Upper lobe of left lung (tissue), 6 donors: ENCODE measurements around the gene MAGT1. TPM values are rescaled to one million over a fixed set of nuclear protein-coding genes. Genes with fewer than 3 reads are reported as not detected.

ENCODE experiments used
- ATAC-seq, 2 donors: fragments of 200-7000 bp; cut with Tn5 transposase; one replicate each; pipeline ENCODE4 v1.9.1; 2022; ENCODE audit warnings: mild to moderate bottlenecking in 2 of 2, moderate library complexity in 2 of 2; ENCODE audit not compliant: low FRiP score in 2 of 2
- DNase-seq, 2 donors: peaks; one replicate each; pipeline ENCODE4 v3.0.0-alpha.2; 2019 to 2020
- H3K27ac ChIP-seq, 4 donors: fragments of 200-600 bp; sonication (generic); one replicate each; pipeline ENCODE4 v1.5.1; 2016 to 2019
- H3K27me3 ChIP-seq, 4 donors: fragments of 200-600 bp; sonication (generic); one replicate each; pipeline ENCODE4 v1.5.1; 2017 to 2019
- H3K36me3 ChIP-seq, 4 donors: fragments of 200-600 bp; sonication (generic); one replicate each; pipeline ENCODE4 v1.5.1; 2016 to 2019
- H3K4me1 ChIP-seq, 4 donors: fragments of 200-600 bp; sonication (generic); one replicate each; pipeline ENCODE4 v1.5.1; 2018 to 2019
- H3K4me3 ChIP-seq, 4 donors: fragments of 200-600 bp; sonication (generic); one replicate each; pipeline ENCODE4 v1.5.1; 2017 to 2019; ENCODE audit warnings: mild to moderate bottlenecking in 2 of 4, moderate library complexity in 1 of 4
- H3K9me3 ChIP-seq, 4 donors: fragments of 200-600 bp; sonication (generic); one replicate each; pipeline ENCODE4 v1.5.1; 2018 to 2019
- CTCF ChIP-seq, 6 experiments: fragments of 450-650 bp in 4 of 6; fragments of 200-600 bp in 2 of 6; sonication (generic) in 2 of 6; IDR thresholded peaks; one replicate each; pipeline ENCODE4 v1.5.1; 2016 to 2019; ENCODE audit warnings: antibody characterized with exemption in 6 of 6
- EP300 ChIP-seq, 4 donors: sonication (generic); formaldehyde crosslinking; IDR thresholded peaks; one replicate each; pipeline ENCODE4 v1.5.1; 2017; ENCODE audit warnings: antibody characterized with exemption in 4 of 4, control low read depth in 2 of 4
- POLR2A ChIP-seq, 4 donors: fragments of 450-650 bp; IDR thresholded peaks; one replicate each; pipeline ENCODE4 v1.5.1; 2016 to 2017; ENCODE audit warnings: antibody characterized with exemption in 4 of 4, mild to moderate bottlenecking in 2 of 4
- POLR2AphosphoS5 ChIP-seq, 2 donors: sonication (generic); formaldehyde crosslinking; IDR thresholded peaks; one replicate each; pipeline ENCODE4 v1.5.1; 2017; ENCODE audit warnings: antibody characterized with exemption in 2 of 2
- WGBS, 2 donors: methylation state at CpG; one replicate each; pipeline ENCODE4 v1.1.5; 2017 to 2018; 5-methylcytosine and 5-hydroxymethylcytosine counted together
- small RNA-seq, 4 donors: library from RNA; depleted of rRNA; stranded (forward); fragments of <200 nt; gene quantifications; one replicate each; pipeline ENCODE3, GENCODE V24; 2016
- total RNA-seq, 6 donors: library from RNA; depleted of rRNA in 4 of 6; stranded (reverse); fragments of >200 nt in 4 of 6; gene quantifications; one replicate each; pipeline versions ENCODE4 v1.1.0 to v1.2.1, GENCODE V29; 2016 to 2021
- donor health status: DM: no; HTN: no; CAD: no; lungs with moderate emphysema.
- donor health status: DM: no; HTN: yes; CAD: no; lungs with severe emphysema.

The MAGT1 gene
- total RNA-seq, 6 donors from 2014 or later = 26.2 to 68.2 (median 51.7) TPM

GRCh38 chrX:77779695-77780094 is 115.5 kb downstream of the MAGT1 start:
- Histone ChIP-seq H3K27me3 (no peaks in the 10 kb centered on the region), H3K4me1 (peaks cover 0 to 13% (median 2%) of the 10 kb centered on the region in 4 donors), H3K9me3 (no peaks in the 10 kb centered on the region), H3K27ac (no peak overlapping the region), H3K36me3 (no peaks in the 10 kb centered on the region), H3K4me3 (no peak overlapping the region)
- WGBS, 2 donors = 60 to 64% methylated on average over 3 of the region's 3 CpGs
- no peak for DNase-seq
- ATAC-seq = no peak
- TF ChIP-seq EP300 (IDR thresholded peaks at IDR 0.05) = no peak
- no peak for TF ChIP-seq POLR2A (IDR thresholded peaks at IDR 0.05)
- TF ChIP-seq CTCF (IDR thresholded peaks at IDR 0.05) = no peak
- no peak for TF ChIP-seq POLR2AphosphoS5 (IDR thresholded peaks at IDR 0.05)

- H3K27ac ChIP-seq = no peak overlapping the region
- DNase-seq = no peak
Observed at GRCh38 chrX:77776659-77777058, 118.6 kb downstream of the MAGT1 start.

More at GRCh38 chrX:77776659-77777058, 118.6 kb downstream of the MAGT1 start:
- 29 to 40% methylated on average over 2 of the region's 2 CpGs for WGBS, 2 donors
- Histone ChIP-seq H3K9me3 (no peaks in the 10 kb centered on the region), H3K36me3 (no peaks in the 10 kb centered on the region), H3K27me3 (no peaks in the 10 kb centered on the region), H3K4me3 (no peak overlapping the region), H3K4me1 (peaks cover 0 to 13% (median 2%) of the 10 kb centered on the region in 4 donors)
- ATAC-seq = no peak
- no peak for TF ChIP-seq EP300 (IDR thresholded peaks at IDR 0.05)
- no peak for TF ChIP-seq CTCF (IDR thresholded peaks at IDR 0.05)
- no peak for TF ChIP-seq POLR2A (IDR thresholded peaks at IDR 0.05)
- TF ChIP-seq POLR2AphosphoS5 (IDR thresholded peaks at IDR 0.05) = no peak

Small RNA genes within 50 kb of the gene (small RNA-seq; reads per million reads assigned to genes)
- gene RN7SL460P (0 reads per million in 4 donors), gene RNU6-854P (0 reads per million in 4 donors)

Other genes starting within 250 kb of the MAGT1 start
- gene ATRX, start 109.2 kb downstream of the MAGT1 start, total RNA-seq = 100 to 1,000 TPM in 3 of 6 donors, 10 to 100 TPM in 3; 57.0 to 151 (median 98.2) TPM
- gene COX7B, start 4.0 kb upstream of the MAGT1 start, total RNA-seq = 100 to 1,000 TPM in 5 of 6 donors, 10 to 100 TPM in 1; 16.8 to 253 (median 152) TPM
- 10 to 100 TPM in 5 of 6 donors, 1 to 10 TPM in 1; 6.9 to 23.1 (median 11.7) TPM for gene ATP7A, start 15.3 kb upstream of the MAGT1 start, total RNA-seq
- under 1 TPM in 1 of 6 donors, not detected in 5; 0.29 TPM for gene PGAM4, start 74.2 kb upstream of the MAGT1 start, total RNA-seq
- 100 to 1,000 TPM in 5 of 6 donors, 10 to 100 TPM in 1; 57.6 to 295 (median 170) TPM for gene PGK1, start 208.8 kb upstream of the MAGT1 start, total RNA-seq
- gene TAF9B, start 244.2 kb upstream of the MAGT1 start, total RNA-seq = 10 to 100 TPM in 4 of 6 donors, 1 to 10 TPM in 2; 2.4 to 14.3 (median 11.1) TPM